Thoracic aorta (tissue), 2 donors: ENCODE measurements around the gene TNK2. TPM values are rescaled to one million over a fixed set of nuclear protein-coding genes. Genes with fewer than 3 reads are reported as not detected.
"Not testable (repeated sequence)": the region's sequence is repeated elsewhere in the genome, so short reads cannot be mapped to it uniquely, and the experiment has no call there.

Experiments
- ATAC-seq: fragments of 150-250 bp; one replicate; pipeline ENCODE4 v1.8.0; 2017; ENCODE audit warnings: low read depth; ENCODE audit not compliant: insufficient number of reproducible peaks, low FRiP score
- DNase-seq: peaks from one replicate; pipeline ENCODE4 v3.0.0-alpha.2; 2020; ENCODE audit warnings: low spot score
- H3K27ac ChIP-seq, 2 donors: fragments of 200-600 bp; sonication (generic); 1 replicate in 1 of 2; 2 replicates in 1 of 2; pipeline ENCODE4 v1.5.1; 2016; ENCODE audit warnings: mild to moderate bottlenecking in 2 of 2, moderate library complexity in 2 of 2
- H3K27me3 ChIP-seq: fragments of 200-600 bp; sonication (generic); replicated peaks from 2 replicates; pipeline ENCODE4 v1.6.0; 2016; ENCODE audit warnings: mild to moderate bottlenecking; ENCODE audit not compliant: insufficient read depth
- H3K36me3 ChIP-seq: fragments of 200-600 bp; sonication (generic); one replicate; pipeline ENCODE4 v1.5.1; 2016
- H3K4me1 ChIP-seq, 2 donors: fragments of 200-600 bp; sonication (generic); 1 replicate in 1 of 2; 2 replicates in 1 of 2; pipeline versions ENCODE4 v1.5.1 to v1.6.0; 2016; ENCODE audit warnings: low read depth in 2 of 2, mild to moderate bottlenecking in 1 of 2; ENCODE audit not compliant: control insufficient read depth in 1 of 2
- H3K4me3 ChIP-seq: fragments of 200-600 bp; sonication (generic); 2 replicates; pipeline ENCODE4 v1.5.1; 2016; ENCODE audit warnings: mild to moderate bottlenecking
- H3K9me3 ChIP-seq: fragments of 200-600 bp; sonication (generic); 2 replicates; pipeline ENCODE4 v1.5.1; 2016
- CTCF ChIP-seq: fragments of 200-600 bp; sonication (generic); IDR thresholded peaks from one replicate; pipeline ENCODE4 v1.5.1; 2019; ENCODE audit warnings: antibody characterized with exemption
- total RNA-seq, 2 donors: library from RNA; depleted of rRNA; stranded (reverse); fragments of >200 nt; gene quantifications; one replicate each; pipeline versions ENCODE4 v1.1.0 to v1.2.3, GENCODE V29; 2016

TNK2 gene
- total RNA-seq, 2 donors from 2014 or later, result 38.9 to 69.8 TPM

GRCh38 chr3:195817578-195818135 is 90.7 kb downstream of the TNK2 start:
- no peaks in the 10 kb centered on the region for H3K36me3 ChIP-seq
- no peak overlapping the region for H3K27ac ChIP-seq
- DNase-seq (no peak), ATAC-seq (no peak)
- no peaks in the 10 kb centered on the region for H3K27me3 ChIP-seq
- H3K4me1 ChIP-seq, result no peaks in the 10 kb centered on the region
- TF ChIP-seq CTCF, result no peak
- H3K4me3 ChIP-seq, result no peak overlapping the region
- no peaks in the 10 kb centered on the region for H3K9me3 ChIP-seq

GRCh38 chr3:195816276-195816913 is 92.0 kb downstream of the TNK2 start:
- ATAC-seq, H3K9me3 ChIP-seq: not testable (repeated sequence)

GRCh38 chr3:195815169-195815771 is 93.1 kb downstream of the TNK2 start:
- DNase-seq (no peak), ATAC-seq (no peak)
- no peak for TF ChIP-seq CTCF
- no peaks in the 10 kb centered on the region for H3K36me3 ChIP-seq
- H3K4me1 ChIP-seq, result no peaks in the 10 kb centered on the region
- H3K4me3 ChIP-seq, result no peak overlapping the region
- no peaks in the 10 kb centered on the region for H3K9me3 ChIP-seq
- no peak overlapping the region for H3K27ac ChIP-seq
- H3K27me3 ChIP-seq, result no peaks in the 10 kb centered on the region

More at GRCh38 chr3:195816276-195816913, 92.0 kb downstream of the TNK2 start:
- not testable (repeated sequence) for H3K36me3 ChIP-seq, H3K4me3 ChIP-seq, H3K27me3 ChIP-seq, H3K4me1 ChIP-seq, DNase-seq, H3K27ac ChIP-seq

- no peaks in the 10 kb centered on the region for H3K4me1 ChIP-seq
- no peaks in the 10 kb centered on the region for H3K9me3 ChIP-seq
- H3K27me3 ChIP-seq, result no peaks in the 10 kb centered on the region
- TF ChIP-seq CTCF, result no peak
- ATAC-seq (no peak), DNase-seq (no peak)
- no peak overlapping the region for H3K27ac ChIP-seq
- H3K36me3 ChIP-seq, result no peaks in the 10 kb centered on the region
- H3K4me3 ChIP-seq, result no peak overlapping the region
Measured at GRCh38 chr3:195813916-195814640, 94.3 kb downstream of the TNK2 start.

Other genes starting within 250 kb of the TNK2 start
- 1 to 10 TPM; 3.4 to 6.8 TPM for gene MUC20, start 187.6 kb downstream of the TNK2 start, total RNA-seq
- gene MUC4, start 96.6 kb downstream of the TNK2 start, total RNA-seq, result not detected
- gene TFRC, start 173.5 kb upstream of the TNK2 start, total RNA-seq, result 100 to 1,000 TPM; 127 to 164 TPM